NOMO-1 treated with dmso at 0.1 percent for 144 hours (cell line): ENCODE measurements around the gene RAC2.

Experiments used
- DNase-seq: peaks from one replicate; lab custom pipeline; 2025; ENCODE audit not compliant: unreplicated experiment; lab: John Stamatoyannopoulos, UW

The RAC2 gene

DNA sequence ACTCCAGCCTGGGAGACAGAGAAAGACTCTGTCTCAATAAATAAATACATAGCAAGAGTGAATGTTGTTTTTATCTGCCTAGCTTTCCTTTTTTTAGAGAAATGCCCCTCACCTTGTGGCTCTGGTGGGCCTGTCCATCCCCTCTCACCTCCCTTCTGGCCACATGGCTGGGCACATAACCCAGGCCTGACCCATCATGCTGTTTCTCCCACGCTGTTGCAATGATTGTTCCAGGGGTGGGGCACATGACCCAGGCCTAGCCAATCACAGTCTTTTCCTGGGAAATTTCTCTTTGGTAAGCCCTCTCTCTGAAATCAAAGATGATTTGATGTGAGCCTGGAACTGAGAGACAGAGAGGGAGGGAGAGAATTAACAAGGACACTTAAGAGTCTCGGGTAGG lies 32.7 kb upstream of the RAC2 start:
- DNase-seq, result no peak

DNA sequence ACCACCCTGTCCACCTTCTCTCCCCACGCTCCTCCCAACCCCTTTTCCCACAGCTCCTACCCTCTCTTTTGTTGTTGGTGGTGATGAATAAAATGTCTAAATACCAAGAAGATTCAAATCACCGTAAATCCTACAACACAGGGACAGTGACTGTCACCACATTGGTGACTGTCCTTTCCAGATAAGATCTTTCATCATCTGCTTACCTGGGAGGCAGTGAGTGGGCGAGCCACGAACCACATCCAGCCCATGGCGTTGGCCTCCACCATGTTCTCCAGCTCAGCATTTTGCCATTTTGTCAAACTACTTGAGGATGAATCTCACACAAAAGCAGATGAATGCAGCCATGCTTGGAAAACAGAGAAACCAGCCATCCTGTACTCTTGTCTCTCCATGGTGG lies 31.6 kb upstream of the RAC2 start:
- no peak for DNase-seq

DNA sequence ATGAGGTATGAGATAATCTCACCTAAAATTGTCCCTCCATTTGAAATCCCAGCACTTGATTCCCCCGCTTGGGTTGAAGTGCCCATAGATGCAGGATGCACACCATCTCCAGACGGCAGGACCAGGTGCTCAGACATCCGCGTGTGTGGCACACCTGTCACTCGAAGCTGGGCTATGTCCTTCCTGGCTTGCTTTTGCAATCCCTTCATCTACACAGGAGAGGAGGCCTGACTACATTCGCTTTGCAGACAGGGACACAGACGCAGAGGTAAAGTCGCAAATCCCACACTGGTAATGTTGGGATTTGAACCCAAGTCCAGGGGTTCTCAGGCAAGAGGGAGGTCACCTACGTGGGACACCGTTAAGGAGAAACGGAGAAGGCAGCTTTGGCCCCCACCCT lies 31.1 kb upstream of the RAC2 start:
- DNase-seq, result no peak

DNA sequence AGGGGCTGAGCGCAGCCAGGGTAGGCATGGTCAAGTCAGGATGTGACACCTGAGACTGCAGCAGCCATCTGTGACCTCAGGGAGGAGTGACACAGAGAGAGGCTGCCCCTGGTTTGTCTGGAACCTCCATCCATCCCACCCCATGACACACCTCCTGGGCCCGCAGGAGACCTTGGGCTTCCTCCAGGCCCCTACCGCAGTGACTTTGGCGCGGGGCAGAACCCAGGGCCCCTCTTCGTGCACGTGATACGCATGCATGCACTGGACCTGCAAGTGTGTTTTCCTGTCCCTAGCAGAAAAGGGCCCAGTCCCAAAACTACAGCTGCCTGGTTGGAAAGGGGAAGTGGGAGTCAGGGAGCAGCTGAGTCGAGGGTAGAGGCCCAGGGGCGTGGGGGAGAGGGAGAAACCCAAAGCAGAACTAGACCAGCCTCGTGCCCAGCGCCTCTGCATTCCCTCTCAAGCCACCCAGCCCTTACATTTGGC lies 30.4 kb upstream of the RAC2 start:
- DNase-seq, result peak; percentile 77

DNA sequence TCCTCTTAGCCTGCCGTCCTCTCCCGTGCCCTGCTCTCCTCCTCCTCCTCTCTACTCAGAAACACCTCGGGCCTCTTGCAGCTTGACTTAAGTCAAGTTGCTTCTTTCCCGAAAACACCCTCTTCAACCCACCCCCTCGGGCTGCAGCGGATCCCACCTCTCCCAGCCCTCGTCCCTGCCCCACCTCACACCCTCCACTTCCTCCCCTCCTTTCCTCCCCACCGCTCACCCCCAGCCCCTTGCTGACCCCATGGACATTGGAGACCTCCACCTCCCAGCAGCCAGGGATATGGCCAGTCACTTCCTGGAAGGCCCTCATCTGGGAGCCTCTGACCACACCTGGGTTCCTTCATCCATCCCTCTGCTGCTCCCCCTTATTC lies 29.8 kb upstream of the RAC2 start:
- no peak for DNase-seq

DNA sequence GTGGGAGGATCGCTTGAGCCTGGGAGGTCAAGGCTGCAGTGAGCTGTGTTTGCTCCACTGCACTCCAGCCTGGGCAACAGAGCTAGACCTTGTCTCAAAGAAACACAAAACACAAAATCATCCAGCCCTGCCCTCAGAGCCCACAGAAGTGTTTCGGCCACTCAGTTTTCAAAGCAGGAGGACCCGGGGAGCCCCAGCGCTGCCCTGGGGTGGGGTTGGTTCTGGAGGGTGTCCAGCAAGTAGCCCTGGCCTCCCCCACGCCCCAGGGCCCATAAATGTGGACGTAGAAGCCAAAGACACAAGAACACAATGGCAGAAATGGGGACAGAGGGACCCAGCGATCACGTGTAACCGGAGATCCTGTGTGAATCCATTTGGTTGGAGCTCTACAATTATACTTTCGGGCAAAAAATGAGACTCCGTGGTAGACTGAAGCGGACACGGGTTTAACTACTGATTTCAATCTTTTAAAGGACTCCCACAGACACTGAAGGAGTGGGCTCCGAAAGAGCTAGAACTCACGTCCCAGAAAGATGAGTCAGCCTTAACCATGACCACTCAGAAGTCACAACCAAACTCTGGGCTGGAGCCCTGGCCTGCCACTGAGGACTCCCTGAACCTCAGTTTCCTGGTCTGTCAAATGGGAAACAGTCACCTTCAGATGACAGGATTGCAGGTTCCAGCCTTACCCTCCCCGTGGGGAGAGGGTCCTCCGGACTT lies 29.2 kb upstream of the RAC2 start:
- no peak for DNase-seq

DNA sequence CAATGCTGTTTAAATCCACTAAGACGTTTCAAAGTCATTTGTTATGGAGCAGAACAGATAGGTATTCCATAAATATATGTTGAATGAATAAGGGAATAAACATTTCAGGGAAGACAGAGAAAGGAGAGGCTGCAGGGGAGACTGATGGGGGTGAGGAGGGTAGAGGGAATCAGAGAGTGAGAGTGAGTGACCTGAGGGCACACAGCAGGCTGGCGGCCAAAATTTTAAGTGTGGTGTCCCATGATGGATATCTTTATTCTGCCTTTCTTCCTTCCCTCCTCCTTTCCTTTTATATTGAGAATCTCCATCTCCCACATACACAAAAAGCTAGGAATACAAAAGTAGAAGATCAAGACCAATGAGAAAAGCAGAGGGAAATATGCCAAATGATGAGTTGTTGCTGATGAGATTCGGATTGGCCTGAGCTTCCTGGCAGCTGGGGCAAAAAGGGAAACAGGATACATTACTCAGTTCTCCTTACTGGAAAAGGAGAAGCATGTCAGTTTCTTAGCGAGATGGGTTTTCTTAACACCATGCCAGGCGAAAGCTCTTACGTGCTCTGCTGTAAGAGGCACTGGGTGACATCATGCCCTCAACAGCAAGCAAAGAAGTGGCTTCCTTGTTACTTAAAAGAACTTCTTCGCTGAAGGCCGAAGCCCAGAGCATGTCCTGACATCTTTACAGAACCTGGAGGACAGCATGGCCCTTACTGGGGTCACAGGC lies 27.0 kb upstream of the RAC2 start:
- peak; percentile 56 for DNase-seq

DNA sequence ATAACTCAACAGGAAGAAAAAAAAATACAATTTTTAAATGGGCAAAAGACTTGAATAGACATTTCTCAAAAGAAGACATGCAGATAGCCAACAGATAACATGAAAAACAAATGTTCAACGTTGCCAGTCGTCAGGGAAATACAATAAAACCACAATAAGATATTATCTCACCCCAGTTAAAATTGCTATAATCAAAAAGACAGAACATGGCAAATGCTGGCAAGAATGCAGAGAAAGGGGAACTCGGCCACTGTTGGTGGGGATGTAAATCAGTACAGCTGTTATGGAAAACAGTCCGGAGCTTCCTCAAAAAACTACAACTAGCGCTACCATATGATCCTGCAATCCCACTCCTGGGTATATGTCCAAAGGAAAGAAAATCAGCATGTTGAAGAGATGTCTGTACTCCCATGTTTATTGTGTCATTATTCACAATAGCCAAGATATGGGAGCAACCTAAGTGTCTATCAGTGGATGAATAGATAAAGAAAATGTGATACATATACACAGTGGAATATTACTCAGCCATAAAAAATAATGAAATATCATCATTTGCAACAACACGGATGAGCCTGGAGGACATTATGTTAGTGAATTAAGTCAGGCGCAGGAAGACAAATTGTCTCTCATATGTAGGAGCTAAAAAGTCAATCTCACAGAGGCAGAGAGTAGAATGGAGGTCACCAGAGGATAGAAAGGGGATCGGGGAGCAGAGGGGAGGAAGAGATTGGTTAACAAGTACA lies 26.0 kb upstream of the RAC2 start:
- peak; percentile 23 for DNase-seq

DNA sequence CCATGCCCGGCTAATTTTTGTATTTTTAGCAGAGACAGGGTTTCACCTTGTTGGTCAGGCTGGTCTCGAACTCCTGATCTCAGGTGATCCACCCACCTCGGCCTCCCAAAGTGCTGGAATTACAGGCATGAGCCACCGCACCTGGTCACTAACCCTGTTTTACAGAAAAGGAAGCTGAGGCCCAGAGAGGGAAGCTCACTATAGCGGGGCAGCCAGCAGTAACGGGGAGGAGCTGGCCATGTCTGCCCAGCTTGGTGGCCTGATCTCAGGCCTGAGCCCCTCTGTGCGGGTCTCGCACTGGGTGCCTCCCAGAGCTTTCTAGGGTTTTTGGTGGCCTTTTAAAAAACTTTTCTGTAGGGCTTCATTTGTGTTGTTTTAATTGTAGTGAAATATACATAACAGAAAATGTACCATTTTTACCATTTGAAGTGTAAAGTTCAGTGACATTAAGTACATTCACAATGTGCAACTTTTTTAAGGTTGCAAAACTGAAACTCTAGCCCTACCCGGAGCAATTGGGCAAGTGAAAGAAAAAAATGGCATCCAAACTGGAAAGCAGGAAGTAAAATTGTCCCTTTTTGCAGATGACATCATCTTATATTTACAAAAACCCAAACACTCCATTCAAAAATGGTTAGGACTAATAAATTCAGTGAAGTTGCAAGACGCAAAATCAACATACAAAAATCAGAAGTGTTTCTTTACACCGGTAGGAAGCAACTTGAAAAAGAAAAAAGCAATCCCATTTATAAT lies 23.8 kb upstream of the RAC2 start:
- DNase-seq, result peak; percentile 79

DNA sequence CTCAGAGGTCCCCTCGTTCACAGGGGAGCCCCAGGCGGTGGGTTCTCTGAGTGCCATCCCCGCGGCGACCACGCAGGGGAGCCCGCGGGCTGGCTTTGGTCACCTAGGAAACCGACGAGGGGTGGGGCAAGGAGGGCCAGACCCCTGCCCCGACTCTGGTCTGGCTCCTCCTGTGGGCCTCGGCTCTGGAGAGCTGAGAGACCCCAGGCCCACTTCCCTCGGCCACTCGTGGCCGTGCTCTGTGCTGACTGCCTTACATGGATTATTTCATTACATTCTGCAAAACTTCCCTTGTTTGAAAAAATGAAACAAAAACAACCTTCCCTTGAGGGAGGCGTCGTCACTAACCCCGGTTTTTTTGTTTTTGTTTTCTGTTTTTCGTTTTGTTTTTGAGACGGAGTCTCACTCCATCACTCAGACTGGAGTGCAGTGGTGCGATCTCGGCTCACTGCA lies 23.1 kb upstream of the RAC2 start:
- no peak for DNase-seq

DNA sequence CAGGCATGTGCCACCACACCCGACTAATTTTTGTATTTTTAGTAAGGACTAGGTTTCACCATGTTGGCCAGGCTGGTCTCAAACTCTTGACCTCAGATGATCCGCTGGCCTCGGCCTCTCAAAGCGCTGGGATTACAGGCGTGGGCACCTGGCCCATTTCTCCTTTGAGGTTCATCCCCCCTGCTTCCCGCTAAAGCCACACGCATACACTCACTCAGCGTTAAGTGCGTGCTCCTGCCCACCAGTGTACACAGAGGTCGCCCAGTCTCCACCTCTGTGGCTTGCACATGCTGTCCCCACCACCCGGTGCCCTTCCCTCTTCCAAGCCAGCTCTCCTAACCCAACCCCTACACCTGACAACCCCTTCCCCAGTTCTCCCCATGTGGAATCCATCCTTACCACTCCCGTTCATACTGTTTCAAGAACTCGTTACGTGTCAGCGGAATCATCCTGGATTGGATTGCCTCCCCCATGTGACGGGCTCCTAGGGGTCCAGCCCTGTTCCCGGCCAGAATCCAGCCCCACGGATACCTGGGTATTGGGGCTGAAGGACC lies 22.6 kb upstream of the RAC2 start:
- no peak for DNase-seq

DNA sequence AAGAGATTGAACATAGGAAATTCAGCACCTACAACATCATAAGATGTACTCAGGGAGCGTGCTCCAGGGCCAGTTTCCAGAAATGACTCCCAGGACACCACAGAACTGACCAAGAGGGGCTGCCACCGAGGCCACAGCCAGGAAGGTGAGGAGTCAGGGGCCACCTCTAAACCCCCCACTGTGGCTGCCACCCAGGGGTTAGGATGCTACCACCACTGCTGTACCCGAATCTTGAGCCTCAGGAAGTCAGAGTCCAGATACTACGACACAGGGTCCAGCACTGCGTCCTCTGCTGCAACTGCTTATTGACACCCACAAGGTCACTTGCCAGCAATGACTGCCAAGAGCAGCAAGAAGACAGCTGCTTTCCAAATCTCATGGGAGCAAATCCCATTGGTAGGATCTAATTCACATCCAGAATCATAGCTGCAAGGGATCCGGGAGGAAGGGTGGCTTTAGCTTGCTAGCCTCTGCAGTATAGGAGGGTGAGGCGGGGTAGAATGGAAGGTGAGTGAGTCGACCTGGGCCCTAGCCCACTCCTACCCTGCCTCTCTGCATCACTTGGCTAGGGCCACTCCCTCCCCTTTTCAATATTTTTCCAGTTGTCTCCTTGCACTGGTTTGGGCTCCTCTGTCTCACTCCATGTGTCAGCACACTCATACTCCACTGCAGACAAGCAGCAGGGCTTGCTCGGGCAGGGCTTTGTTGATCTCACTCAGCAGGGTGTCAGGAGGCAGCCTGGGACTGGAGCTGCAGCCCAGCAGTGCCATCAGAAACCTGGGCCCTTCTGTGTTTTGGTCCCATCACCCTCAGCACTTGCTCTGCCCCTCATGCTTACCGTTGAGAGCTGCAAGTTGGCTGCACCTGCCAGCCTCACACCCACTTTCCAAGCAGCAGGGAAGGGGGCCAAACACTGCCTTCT lies 20.2 kb upstream of the RAC2 start:
- no peak for DNase-seq

DNA sequence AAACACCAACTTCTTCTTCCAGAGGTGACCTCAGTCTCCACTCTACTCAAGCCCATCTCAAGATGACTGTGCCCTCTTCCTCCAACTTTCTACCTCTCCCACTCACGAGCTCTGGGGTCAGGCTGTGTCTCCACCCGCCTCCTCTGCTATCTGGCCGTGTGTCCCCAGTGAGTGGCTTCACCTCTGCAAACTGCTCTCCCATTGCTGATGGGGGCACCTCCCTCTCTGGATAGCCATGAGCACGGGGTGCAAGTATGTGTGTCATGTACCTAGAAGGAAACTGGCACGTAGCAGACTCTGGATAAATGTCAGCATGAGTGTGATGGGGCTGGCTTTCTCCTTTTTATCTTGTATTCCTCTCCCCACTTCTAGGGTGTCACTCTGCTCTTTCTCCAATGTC lies 18.3 kb upstream of the RAC2 start:
- no peak for DNase-seq

DNA sequence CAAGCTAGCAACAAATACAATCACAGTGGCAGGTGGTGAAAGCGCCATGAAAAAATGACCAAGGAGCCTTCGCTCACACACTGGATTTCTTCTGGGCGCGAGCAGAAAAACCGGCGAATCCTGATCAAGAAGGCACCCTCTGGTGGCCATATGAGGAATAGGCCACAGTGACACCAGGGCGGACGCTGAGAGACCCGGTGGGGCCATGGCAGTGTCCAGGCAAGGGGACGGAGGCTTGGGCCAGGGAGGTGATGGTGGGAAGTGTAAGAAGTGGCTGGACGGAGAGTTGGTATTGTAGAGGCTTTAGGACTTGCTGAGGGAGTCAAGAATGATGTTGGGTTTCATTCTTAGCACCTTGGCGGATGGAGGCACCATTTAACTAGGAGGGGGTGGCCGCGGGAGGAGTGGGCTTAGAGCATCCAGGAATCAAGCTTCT lies 16.9 kb upstream of the RAC2 start:
- peak; percentile 57 for DNase-seq

DNA sequence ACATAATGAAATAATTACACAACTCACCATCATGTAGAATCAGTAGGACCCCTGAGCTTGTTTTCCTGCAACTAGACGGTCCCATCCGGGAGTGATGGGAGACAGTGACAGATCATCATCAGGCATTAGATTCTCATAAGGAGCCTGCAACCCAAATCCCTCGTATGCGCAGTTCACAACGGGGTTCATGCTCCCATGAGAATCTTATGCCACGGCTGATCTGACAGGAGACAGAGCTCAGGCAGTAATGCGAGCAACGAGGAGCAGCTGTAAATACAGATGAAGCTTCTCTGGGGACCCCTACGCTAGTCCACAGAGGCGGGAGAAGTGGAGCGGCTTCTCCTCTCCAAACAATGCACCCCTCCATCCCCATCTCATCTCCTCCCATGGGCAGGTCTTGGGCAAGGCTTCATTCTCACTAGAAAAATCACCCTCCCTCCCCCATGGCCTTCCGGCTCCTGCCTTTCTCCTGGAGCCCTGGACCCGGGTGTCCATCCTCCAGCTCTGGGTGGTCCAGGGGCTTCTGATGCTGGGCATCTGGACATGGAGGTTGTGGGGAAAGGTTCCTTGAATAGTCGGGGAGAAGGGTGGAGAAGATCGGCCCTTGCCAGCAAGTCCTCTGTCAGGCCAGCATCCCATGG lies 16.2 kb upstream of the RAC2 start:
- no peak for DNase-seq

DNA sequence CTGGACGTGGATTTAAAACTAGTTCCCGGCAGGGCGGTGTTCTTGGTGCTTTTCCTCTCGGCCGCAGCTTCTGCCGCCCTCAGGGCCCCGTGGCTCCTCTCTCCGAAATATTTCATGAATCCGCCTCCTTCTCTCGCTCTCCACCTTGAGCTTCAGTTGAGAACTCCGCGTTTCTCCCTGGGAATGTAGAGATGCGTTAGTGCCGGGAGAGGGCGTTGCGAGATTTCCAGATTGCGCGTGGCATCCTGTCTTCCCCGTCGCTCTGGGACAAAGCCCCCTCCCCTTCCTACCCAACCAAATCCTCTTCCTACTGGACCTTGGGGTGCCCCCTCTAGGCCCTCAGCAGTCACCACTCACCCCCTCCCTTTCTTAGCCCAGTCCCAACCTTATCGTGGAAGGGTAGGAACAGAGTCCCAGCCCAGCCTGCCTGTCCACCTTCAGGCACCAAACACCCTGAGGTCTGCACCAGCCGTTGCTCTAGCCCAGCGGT lies 15.5 kb upstream of the RAC2 start:
- DNase-seq, result no peak

DNA sequence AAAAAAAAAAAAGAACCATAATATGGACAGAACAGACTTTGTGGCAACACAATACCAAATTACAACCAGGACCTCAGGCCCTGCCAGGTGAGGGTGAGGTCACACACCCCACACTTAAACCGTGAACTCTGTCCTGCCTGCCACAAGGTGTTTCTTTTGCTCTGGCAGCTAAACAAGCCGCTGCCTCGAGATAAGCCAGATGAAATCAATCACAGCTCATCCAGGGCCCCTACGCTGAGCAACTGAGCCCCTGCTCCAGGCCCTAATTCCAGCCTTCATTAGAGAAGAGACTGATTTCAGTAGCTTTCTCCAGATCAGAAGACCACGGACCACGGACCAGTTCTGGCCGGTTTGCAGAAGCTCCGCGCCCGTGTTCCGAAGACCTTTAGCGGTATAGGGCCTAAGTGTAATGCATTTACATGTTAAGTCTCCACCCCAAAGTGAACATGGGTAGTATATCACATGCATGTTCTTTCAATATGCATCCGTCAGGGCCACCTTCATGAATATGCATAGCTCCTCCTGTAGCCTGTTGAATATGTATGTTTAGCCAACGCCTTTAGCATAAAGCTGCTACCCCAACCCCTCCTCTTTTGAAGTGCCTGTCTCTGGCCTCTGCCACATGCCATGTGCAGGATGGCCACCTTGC lies 14.8 kb upstream of the RAC2 start:
- DNase-seq, result no peak

DNA sequence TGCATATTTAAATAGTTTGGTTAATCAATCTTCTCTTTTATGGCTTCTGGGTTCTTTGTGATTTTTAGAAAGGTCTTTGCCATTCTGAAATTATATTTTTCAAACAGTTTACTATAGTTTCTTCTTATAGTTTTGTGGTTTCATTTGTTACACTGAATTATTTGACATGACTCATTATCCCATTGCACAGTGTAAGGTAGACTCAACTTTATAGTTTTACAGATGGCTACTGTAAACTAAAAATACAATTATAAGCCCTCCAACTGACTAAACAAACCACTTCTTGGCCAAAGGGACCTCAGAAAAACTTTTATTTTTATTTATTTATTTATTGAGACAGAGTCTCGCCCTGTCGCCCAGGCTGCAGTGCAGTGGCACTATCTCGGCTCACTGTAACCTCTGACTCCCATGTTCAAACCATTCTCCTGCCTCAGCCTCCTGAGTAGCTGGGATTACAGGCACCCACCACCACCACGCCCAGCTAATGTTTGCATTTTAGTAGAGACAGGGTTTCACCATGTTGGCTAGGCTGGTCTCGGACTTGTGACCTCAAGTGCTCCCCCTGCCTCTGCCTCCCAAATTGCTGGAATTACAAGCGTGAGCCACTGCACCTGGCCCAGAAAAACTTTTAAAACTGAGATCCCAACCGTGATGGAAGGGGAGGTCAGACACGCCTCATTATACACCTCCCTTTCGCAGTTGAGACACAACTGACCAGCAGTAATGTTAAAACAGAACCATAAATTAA lies 14.1 kb upstream of the RAC2 start:
- no peak for DNase-seq
